ENCODE data around the gene SBF2. TPM values are rescaled to one million over a fixed set of nuclear protein-coding genes. Genes with fewer than 3 reads are reported as not detected.

SBF2 gene
- total and polyA plus RNA-seq, 5 donors from 2014 or later: 1.1 to 5.5 (median 2.1) TPM

GRCh38 chr11:10208131-10208575, 85.9 kb downstream of the SBF2 start:
- Histone ChIP-seq H3K9me3 (ENCODE audit: control insufficient read depth in 2 of 2, low read length in 2 of 2) (peaks cover 0 to 7% of the 10 kb centered on the region in 2 experiments), H3K36me3 (ENCODE audit: control insufficient read depth, insufficient read depth, low read length) (no peaks in the 10 kb centered on the region), H3K4me3 (ENCODE audit: low read depth, low read length) (no peak overlapping the region), H3K27me3 (ENCODE audit: control insufficient read depth, insufficient read depth, low read length) (peaks cover 8% of the 10 kb centered on the region), H3K4me1 (ENCODE audit: control insufficient read depth, insufficient read depth, low read length, poor library complexity, severe bottlenecking) (no peaks in the 10 kb centered on the region), H3K27ac (ENCODE audit: insufficient read depth, low read length, poor library complexity, severe bottlenecking) (no peak overlapping the region)
- H3K27me3 Mint-ChIP-seq: peaks cover 18% of the 10 kb centered on the region
- DNase-seq (peak in 2 of 3 donors; percentile 53 to 55), ATAC-seq (ENCODE audit: low read depth in 2 of 2) (peak; percentile 34 to 37)
- no peaks in the 10 kb centered on the region for H3K36me3 Mint-ChIP-seq
- no peak overlapping the region for H3K4me3 Mint-ChIP-seq
- no peaks in the 10 kb centered on the region for H3K4me1 Mint-ChIP-seq
- no peak overlapping the region for H3K27ac Mint-ChIP-seq
- H3K9me3 Mint-ChIP-seq: peaks cover 0 to 11% (median 0%) of the 10 kb centered on the region in 7 donors

GRCh38 chr11:10205928-10206327, 88.1 kb downstream of the SBF2 start:
- ATAC-seq (ENCODE audit: low read depth in 2 of 2) (no peak), DNase-seq (no peak)
- H3K9me3 Mint-ChIP-seq: peaks cover 0 to 15% (median 0%) of the 10 kb centered on the region in 7 donors
- Histone ChIP-seq H3K4me3 (ENCODE audit: low read depth, low read length) (no peak overlapping the region), H3K4me1 (ENCODE audit: control insufficient read depth, insufficient read depth, low read length, poor library complexity, severe bottlenecking) (no peaks in the 10 kb centered on the region), H3K36me3 (ENCODE audit: control insufficient read depth, insufficient read depth, low read length) (no peaks in the 10 kb centered on the region), H3K27ac (ENCODE audit: insufficient read depth, low read length, poor library complexity, severe bottlenecking) (no peak overlapping the region), H3K27me3 (ENCODE audit: control insufficient read depth, insufficient read depth, low read length) (peaks cover 8% of the 10 kb centered on the region), H3K9me3 (ENCODE audit: control insufficient read depth in 2 of 2, low read length in 2 of 2) (peaks cover 0 to 9% of the 10 kb centered on the region in 2 experiments)
- H3K4me1 Mint-ChIP-seq: no peaks in the 10 kb centered on the region
- H3K36me3 Mint-ChIP-seq: peaks cover 4% of the 10 kb centered on the region
- H3K27me3 Mint-ChIP-seq: peaks cover 18% of the 10 kb centered on the region
- no peak overlapping the region for H3K27ac Mint-ChIP-seq
- no peak overlapping the region for H3K4me3 Mint-ChIP-seq

GRCh38 chr11:10204021-10204420, 90.0 kb downstream of the SBF2 start:
- Mint-ChIP-seq H3K27me3 (peaks cover 12% of the 10 kb centered on the region), H3K9me3 (peaks cover 0 to 15% (median 0%) of the 10 kb centered on the region in 7 donors), H3K4me1 (no peaks in the 10 kb centered on the region), H3K36me3 (peaks cover 4% of the 10 kb centered on the region), H3K27ac (no peak overlapping the region), H3K4me3 (no peak overlapping the region)
- peaks cover 8% of the 10 kb centered on the region for H3K27me3 ChIP-seq (ENCODE audit: control insufficient read depth, insufficient read depth, low read length)
- ATAC-seq (ENCODE audit: low read depth in 2 of 2) (no peak), DNase-seq (no peak)
- no peak overlapping the region for H3K27ac ChIP-seq (ENCODE audit: insufficient read depth, low read length, poor library complexity, severe bottlenecking)
- H3K4me3 ChIP-seq (ENCODE audit: low read depth, low read length): no peak overlapping the region
- no peaks in the 10 kb centered on the region for H3K36me3 ChIP-seq (ENCODE audit: control insufficient read depth, insufficient read depth, low read length)
- H3K4me1 ChIP-seq (ENCODE audit: control insufficient read depth, insufficient read depth, low read length, poor library complexity, severe bottlenecking): no peaks in the 10 kb centered on the region
- peaks cover 0 to 9% of the 10 kb centered on the region in 2 experiments for H3K9me3 ChIP-seq (ENCODE audit: control insufficient read depth in 2 of 2, low read length in 2 of 2)

GRCh38 chr11:10201343-10201742, 92.7 kb downstream of the SBF2 start:
- H3K36me3 ChIP-seq (ENCODE audit: control insufficient read depth, insufficient read depth, low read length): no peaks in the 10 kb centered on the region
- Mint-ChIP-seq H3K9me3 (peaks cover 0 to 15% (median 0%) of the 10 kb centered on the region in 7 donors), H3K36me3 (peaks cover 4% of the 10 kb centered on the region), H3K4me3 (no peak overlapping the region), H3K4me1 (no peaks in the 10 kb centered on the region), H3K27me3 (peaks cover 11% of the 10 kb centered on the region), H3K27ac (no peak overlapping the region)
- peaks cover 0 to 9% of the 10 kb centered on the region in 2 experiments for H3K9me3 ChIP-seq (ENCODE audit: control insufficient read depth in 2 of 2, low read length in 2 of 2)
- H3K4me1 ChIP-seq (ENCODE audit: control insufficient read depth, insufficient read depth, low read length, poor library complexity, severe bottlenecking): no peaks in the 10 kb centered on the region
- DNase-seq (no peak), ATAC-seq (ENCODE audit: low read depth in 2 of 2) (no peak)
- peaks cover 4% of the 10 kb centered on the region for H3K27me3 ChIP-seq (ENCODE audit: control insufficient read depth, insufficient read depth, low read length)
- no peak overlapping the region for H3K4me3 ChIP-seq (ENCODE audit: low read depth, low read length)
- H3K27ac ChIP-seq (ENCODE audit: insufficient read depth, low read length, poor library complexity, severe bottlenecking): no peak overlapping the region

- DNase-seq (no peak), ATAC-seq (ENCODE audit: low read depth in 2 of 2) (no peak)
- Histone ChIP-seq H3K4me3 (ENCODE audit: low read depth, low read length) (no peak overlapping the region), H3K4me1 (ENCODE audit: control insufficient read depth, insufficient read depth, low read length, poor library complexity, severe bottlenecking) (no peaks in the 10 kb centered on the region), H3K27ac (ENCODE audit: insufficient read depth, low read length, poor library complexity, severe bottlenecking) (no peak overlapping the region), H3K27me3 (ENCODE audit: control insufficient read depth, insufficient read depth, low read length) (peaks cover 2% of the 10 kb centered on the region), H3K36me3 (ENCODE audit: control insufficient read depth, insufficient read depth, low read length) (no peaks in the 10 kb centered on the region), H3K9me3 (ENCODE audit: control insufficient read depth in 2 of 2, low read length in 2 of 2) (no peaks in the 10 kb centered on the region)
- no peak overlapping the region for H3K27ac Mint-ChIP-seq
- H3K9me3 Mint-ChIP-seq: peaks cover 0 to 1% (median 0%) of the 10 kb centered on the region in 7 donors
- H3K4me1 Mint-ChIP-seq: no peaks in the 10 kb centered on the region
- H3K36me3 Mint-ChIP-seq: peaks cover 2% of the 10 kb centered on the region
- H3K4me3 Mint-ChIP-seq: no peak overlapping the region
- H3K27me3 Mint-ChIP-seq: peaks cover 5% of the 10 kb centered on the region
Measured at GRCh38 chr11:10197091-10197490, 96.9 kb downstream of the SBF2 start.

GRCh38 chr11:10192036-10192435, 102.0 kb downstream of the SBF2 start:
- Mint-ChIP-seq H3K4me1 (no peaks in the 10 kb centered on the region), H3K9me3 (peaks cover 0 to 1% (median 0%) of the 10 kb centered on the region in 7 donors), H3K4me3 (no peak overlapping the region), H3K27me3 (no peaks in the 10 kb centered on the region), H3K36me3 (no peaks in the 10 kb centered on the region), H3K27ac (no peak overlapping the region)
- no peak for ATAC-seq (ENCODE audit: low read depth in 2 of 2)
- Histone ChIP-seq H3K9me3 (ENCODE audit: control insufficient read depth in 2 of 2, low read length in 2 of 2) (no peaks in the 10 kb centered on the region), H3K27me3 (ENCODE audit: control insufficient read depth, insufficient read depth, low read length) (no peaks in the 10 kb centered on the region), H3K36me3 (ENCODE audit: control insufficient read depth, insufficient read depth, low read length) (no peaks in the 10 kb centered on the region), H3K4me3 (ENCODE audit: low read depth, low read length) (no peak overlapping the region), H3K27ac (ENCODE audit: insufficient read depth, low read length, poor library complexity, severe bottlenecking) (no peak overlapping the region), H3K4me1 (ENCODE audit: control insufficient read depth, insufficient read depth, low read length, poor library complexity, severe bottlenecking) (no peaks in the 10 kb centered on the region)
- no peak for DNase-seq

GRCh38 chr11:10181811-10182210, 112.2 kb downstream of the SBF2 start:
- Mint-ChIP-seq H3K36me3 (peaks cover 4% of the 10 kb centered on the region), H3K4me1 (peaks cover 0 to 4% (median 0%) of the 10 kb centered on the region in 4 donors), H3K9me3 (peaks cover 0 to 4% (median 0%) of the 10 kb centered on the region in 7 donors), H3K4me3 (no peak overlapping the region), H3K27me3 (peaks cover 5% of the 10 kb centered on the region), H3K27ac (no peak overlapping the region)
- no peaks in the 10 kb centered on the region for H3K27me3 ChIP-seq (ENCODE audit: control insufficient read depth, insufficient read depth, low read length)
- no peaks in the 10 kb centered on the region for H3K4me1 ChIP-seq (ENCODE audit: control insufficient read depth, insufficient read depth, low read length, poor library complexity, severe bottlenecking)
- H3K36me3 ChIP-seq (ENCODE audit: control insufficient read depth, insufficient read depth, low read length): no peaks in the 10 kb centered on the region
- DNase-seq (peak in 1 of 3 donors; percentile 12), ATAC-seq (ENCODE audit: low read depth in 2 of 2) (no peak)
- H3K4me3 ChIP-seq (ENCODE audit: low read depth, low read length): no peak overlapping the region
- no peak overlapping the region for H3K27ac ChIP-seq (ENCODE audit: insufficient read depth, low read length, poor library complexity, severe bottlenecking)
- H3K9me3 ChIP-seq (ENCODE audit: control insufficient read depth in 2 of 2, low read length in 2 of 2): no peaks in the 10 kb centered on the region

- H3K9me3 ChIP-seq (ENCODE audit: control insufficient read depth in 2 of 2, low read length in 2 of 2): no peaks in the 10 kb centered on the region
- Mint-ChIP-seq H3K4me1 (peaks cover 0 to 11% (median 0%) of the 10 kb centered on the region in 4 donors), H3K27me3 (no peaks in the 10 kb centered on the region), H3K9me3 (no peaks in the 10 kb centered on the region), H3K4me3 (no peak overlapping the region), H3K27ac (no peak overlapping the region), H3K36me3 (no peaks in the 10 kb centered on the region)
- H3K27me3 ChIP-seq (ENCODE audit: control insufficient read depth, insufficient read depth, low read length): peaks cover 2% of the 10 kb centered on the region
- H3K4me1 ChIP-seq (ENCODE audit: control insufficient read depth, insufficient read depth, low read length, poor library complexity, severe bottlenecking): no peaks in the 10 kb centered on the region
- DNase-seq (no peak), ATAC-seq (ENCODE audit: low read depth in 2 of 2) (no peak)
- no peak overlapping the region for H3K4me3 ChIP-seq (ENCODE audit: low read depth, low read length)
- H3K36me3 ChIP-seq (ENCODE audit: control insufficient read depth, insufficient read depth, low read length): no peaks in the 10 kb centered on the region
- H3K27ac ChIP-seq (ENCODE audit: insufficient read depth, low read length, poor library complexity, severe bottlenecking): no peak overlapping the region
Measured at GRCh38 chr11:10164621-10165020, 129.4 kb downstream of the SBF2 start.
